GM23338 (cell line): ENCODE data around the gene SRSF3. TPM values are rescaled to one million over a fixed set of nuclear protein-coding genes. Genes with fewer than 3 reads are reported as not detected.

Source experiments
- ATAC-seq: fragments of 200-7000 bp; cut with Tn5 transposase; 3 replicates; pipeline ENCODE4 v1.9.1; 2020
- DNase-seq: peaks from one replicate; pipeline ENCODE4 v3.0.0-alpha.2; 2015; ENCODE audit warnings: low spot score
- H2AFZ ChIP-seq: fragments of 200-600 bp; sonication (generic); 2 replicates; pipeline ENCODE4 v1.8.0; 2016; ENCODE audit warnings: antibody characterized with exemption, mild to moderate bottlenecking, moderate library complexity
- H3F3A ChIP-seq: fragments of 200-600 bp; sonication (generic); replicated peaks from 2 replicates; pipeline ENCODE4 v1.8.0; 2017; ENCODE audit warnings: antibody characterized with exemption, mixed run types, low read depth
- H3K27ac ChIP-seq: fragments of 200-600 bp; sonication (generic); 2 replicates; pipeline ENCODE4 v1.6.1; 2016; ENCODE audit warnings: low read depth
- H3K27me3 ChIP-seq: fragments of 200-600 bp; sonication (generic); 2 replicates; pipeline ENCODE4 v1.8.0; 2016; ENCODE audit warnings: mild to moderate bottlenecking, mixed run types, moderate library complexity; ENCODE audit not compliant: insufficient read depth
- H3K36me3 ChIP-seq: fragments of 200-600 bp; sonication (generic); 2 replicates; pipeline ENCODE4 v1.8.0; 2016; ENCODE audit warnings: mild to moderate bottlenecking; ENCODE audit not compliant: insufficient read depth
- H3K4me1 ChIP-seq: fragments of 200-600 bp; sonication (generic); 2 replicates; pipeline ENCODE4 v1.8.0; 2016; ENCODE audit warnings: mild to moderate bottlenecking, moderate library complexity; ENCODE audit not compliant: insufficient read depth
- H3K4me2 ChIP-seq: fragments of 200-600 bp; sonication (generic); 2 replicates; pipeline ENCODE4 v1.7.1; 2017; ENCODE audit warnings: mixed run types
- H3K4me3 ChIP-seq: fragments of 200-600 bp; sonication (generic); 2 replicates; pipeline ENCODE4 v1.6.1; 2016; ENCODE audit warnings: mixed run types
- H3K79me2 ChIP-seq: fragments of 200-600 bp; sonication (generic); replicated peaks from 2 replicates; pipeline ENCODE4 v1.8.0; 2017; ENCODE audit warnings: mild to moderate bottlenecking; ENCODE audit not compliant: insufficient read depth
- H3K9me2 ChIP-seq: fragments of 200-600 bp; sonication (generic); 2 replicates; pipeline ENCODE4 v1.8.0; 2017; ENCODE audit not compliant: insufficient read depth
- H4K20me1 ChIP-seq: fragments of 200-600 bp; sonication (generic); replicated peaks from 2 replicates; pipeline ENCODE4 v1.8.0; 2017; ENCODE audit warnings: mild to moderate bottlenecking; ENCODE audit not compliant: insufficient read depth
- H3K27ac Mint-ChIP-seq: 2 replicates; pipeline ENCODE4 v1.8.0; 2020; ENCODE audit warnings: inconsistent platforms, mild to moderate bottlenecking, moderate library complexity, mixed read lengths
- H3K27me3 Mint-ChIP-seq: 3 replicates; pipeline ENCODE4 v1.8.0; 2022; ENCODE audit warnings: low read depth, mild to moderate bottlenecking, moderate library complexity, mixed read lengths, inconsistent platforms; ENCODE audit not compliant: insufficient read depth, poor library complexity
- H3K36me3 Mint-ChIP-seq: 3 replicates; pipeline ENCODE4 v1.8.0; 2021; ENCODE audit warnings: low read depth, mild to moderate bottlenecking, inconsistent platforms, moderate library complexity, mixed read lengths
- H3K4me1 Mint-ChIP-seq: 3 replicates; pipeline ENCODE4 v1.8.0; 2020; ENCODE audit warnings: mild to moderate bottlenecking, inconsistent platforms, mixed read lengths
- H3K4me3 Mint-ChIP-seq: 3 replicates; pipeline ENCODE4 v1.8.0; 2021; ENCODE audit warnings: moderate library complexity, mild to moderate bottlenecking, inconsistent platforms, mixed read lengths
- H3K9me3 Mint-ChIP-seq: 3 replicates; pipeline ENCODE4 v1.8.0; 2020; ENCODE audit warnings: moderate library complexity, mild to moderate bottlenecking, inconsistent platforms, mixed read lengths
- CREB1 ChIP-seq: fragments of 250-450 bp; sonication (Bioruptor Pico); IDR thresholded peaks from 2 replicates; pipeline ENCODE4 v1.5.0; 2020; ENCODE audit warnings: low read depth, mild to moderate bottlenecking, moderate library complexity
- CTCF ChIP-seq, 2 experiments: fragments of 200-600 bp in 1 of 2; sonication (generic) in 1 of 2; conservative IDR thresholded peaks; 2 replicates each; pipeline versions ENCODE4 v1.5.1 to v1.6.1; 2016 to 2017; ENCODE audit warnings: antibody characterized with exemption in 2 of 2, low read depth in 2 of 2, mild to moderate bottlenecking in 2 of 2, moderate library complexity in 1 of 2
- ETS1 ChIP-seq: IDR thresholded peaks from 2 replicates; pipeline ENCODE4 v1.6.1; 2016; ENCODE audit warnings: antibody characterized with exemption
- EZH2 ChIP-seq: fragments of 200-600 bp; sonication (generic); IDR thresholded peaks from one replicate; pipeline ENCODE4 v1.8.0; 2017; ENCODE audit warnings: antibody characterized with exemption, mild to moderate bottlenecking, low read depth; ENCODE audit not compliant: unreplicated experiment
- EZH2phosphoT487 ChIP-seq: fragments of 200-600 bp; sonication (generic); IDR thresholded peaks from one replicate; pipeline ENCODE4 v1.8.1; 2018; ENCODE audit warnings: antibody characterized with exemption; ENCODE audit not compliant: unreplicated experiment
- JUNB ChIP-seq: IDR thresholded peaks from one replicate; pipeline ENCODE4 v1.6.1; 2016; ENCODE audit warnings: antibody characterized with exemption; ENCODE audit not compliant: unreplicated experiment
- NANOG ChIP-seq: IDR thresholded peaks from 2 replicates; pipeline ENCODE4 v1.6.1; 2016; ENCODE audit warnings: antibody characterized with exemption, borderline replicate concordance
- POLR2AphosphoS5 ChIP-seq: IDR thresholded peaks from 2 replicates; pipeline ENCODE4 v1.6.1; 2016; ENCODE audit warnings: antibody characterized with exemption, low read depth
- REST ChIP-seq: IDR thresholded peaks from one replicate; pipeline ENCODE4 v1.6.1; 2018; ENCODE audit warnings: antibody characterized with exemption; ENCODE audit not compliant: unreplicated experiment
- STAT1 ChIP-seq: IDR thresholded peaks from one replicate; pipeline ENCODE4 v1.6.1; 2016; ENCODE audit warnings: antibody characterized with exemption; ENCODE audit not compliant: unreplicated experiment
- ZNF114 ChIP-seq: fragments of 250-450 bp; sonication (Bioruptor Pico); IDR thresholded peaks from 2 replicates; pipeline ENCODE4 v1.5.0; 2020; ENCODE audit warnings: mild to moderate bottlenecking, moderate library complexity
- ZNF331 ChIP-seq: fragments of 250-450 bp; sonication (Bioruptor Pico); IDR thresholded peaks from 2 replicates; pipeline ENCODE4 v1.5.0; 2020; ENCODE audit warnings: low read depth, mild to moderate bottlenecking, moderate library complexity
- ZNF462 ChIP-seq: fragments of 250-450 bp; sonication (Bioruptor Pico); IDR thresholded peaks from 2 replicates; pipeline ENCODE4 v1.5.0; 2020; ENCODE audit warnings: mild to moderate bottlenecking, moderate library complexity
- polyA plus RNA-seq: library from polyadenylated mRNA; unstranded; fragments of >200 nt; fragmentation: Nextera tagmentation; extraction: Ambion mirVana; gene quantifications from 2 replicates; pipeline ENCODE4 v1.2.1, GENCODE V29; 2016
- total RNA-seq: library from RNA; depleted of rRNA; stranded (reverse); fragments of >200 nt; shearing (Covaris generic); gene quantifications from 2 replicates; pipeline ENCODE4 v1.2.3, GENCODE V29; 2014

Gene SRSF3
- total and polyA plus RNA-seq, 2 experiments from 2014 or later = 436 to 655 TPM

GRCh38 chr6:36598739-36599318 is 4.7 kb downstream of the SRSF3 start:
- peaks cover 38% of the 10 kb centered on the region for H3K4me1 Mint-ChIP-seq
- H3K27me3 Mint-ChIP-seq = peaks cover 31% of the 10 kb centered on the region
- TF ChIP-seq ETS1 (no peak), ZNF114 (no peak), ZNF462 (no peak), POLR2AphosphoS5 (no peak), EZH2phosphoT487 (no peak), ZNF331 (CRISPR knock-in tag) (no peak), JUNB (no peak), NANOG (no peak), EZH2 (no peak), REST (no peak), CTCF (conservative IDR thresholded peaks at IDR 0.05; ENCODE audit: low read depth in 2 of 2) (no peak), STAT1 (no peak), CREB1 (no peak)
- H4K20me1 ChIP-seq = peaks cover 88% of the 10 kb centered on the region
- H3K36me3 Mint-ChIP-seq = peaks cover 98% of the 10 kb centered on the region
- peaks cover 83% of the 10 kb centered on the region for H3K36me3 ChIP-seq
- peaks cover 97% of the 10 kb centered on the region for H3K79me2 ChIP-seq
- H3K27me3 ChIP-seq = no peaks in the 10 kb centered on the region
- H3K4me3 ChIP-seq = peak overlapping the region; percentile 78
- H3K9me3 Mint-ChIP-seq = peaks cover 16% of the 10 kb centered on the region; the same call in 2 of the 3 replicates
- H3F3A ChIP-seq = peaks cover 67% of the 10 kb centered on the region
- ATAC-seq (no peak), DNase-seq (no peak)
- H3K27ac ChIP-seq = peak overlapping the region; percentile 94; the same call in 1 of the 2 replicates
- peak overlapping the region; percentile 95 for H3K4me3 Mint-ChIP-seq
- no peaks in the 10 kb centered on the region for H3K9me2 ChIP-seq
- no peak overlapping the region for H2AFZ ChIP-seq
- H3K4me1 ChIP-seq = peaks cover 30% of the 10 kb centered on the region
- H3K4me2 ChIP-seq = peak overlapping the region; percentile 79
- no peak overlapping the region; the same call in none of the 2 replicates for H3K27ac Mint-ChIP-seq
